ENCODE data around the gene BANP.
"Not testable (repeated sequence)": the region's sequence is repeated elsewhere in the genome, so short reads cannot be mapped to it uniquely, and the experiment has no call there.

The BANP gene

DNA sequence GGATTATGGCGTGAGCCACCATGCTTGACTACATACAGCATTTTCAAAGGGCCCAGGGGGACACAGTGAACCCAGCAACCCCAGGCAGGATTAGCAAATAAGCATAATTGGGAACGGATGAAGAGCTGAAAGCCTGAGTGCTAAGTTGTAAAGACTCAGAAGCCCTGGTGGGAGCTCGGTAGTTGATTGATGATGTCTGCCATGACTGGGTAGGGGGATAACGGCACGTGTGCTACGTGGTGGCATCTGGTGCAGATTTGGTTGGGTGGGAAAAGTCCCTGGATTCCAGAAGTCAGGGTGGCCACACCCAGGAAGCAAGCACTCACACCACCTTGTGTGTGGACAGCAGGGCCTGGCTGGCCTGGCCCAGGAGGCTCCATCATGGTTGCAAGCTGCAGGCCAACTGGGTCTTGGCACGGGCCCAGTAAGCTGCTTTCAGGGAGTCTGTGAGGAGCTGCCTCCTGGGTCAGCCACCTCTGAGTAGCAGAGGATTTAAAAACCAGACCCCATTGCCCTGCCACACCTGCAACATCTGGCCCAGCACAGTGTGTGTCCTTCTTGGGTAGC lies 154.4 kb downstream of the BANP start:
- not testable (repeated sequence) for H3K4me2 ChIP-seq (ENCODE audit: low read length); H3K9me2 ChIP-seq (ENCODE audit: low read depth, low read length); H3K27ac ChIP-seq (ENCODE audit: low read depth, low read length, poor library complexity, severe bottlenecking); H3K27me3 ChIP-seq (ENCODE audit: insufficient read depth, low read length); H3K79me2 ChIP-seq (ENCODE audit: insufficient read depth, low read length); H3K9ac ChIP-seq (ENCODE audit: low read length); H3K36me3 ChIP-seq (ENCODE audit: insufficient read depth, low read length); H3K4me3 ChIP-seq (ENCODE audit: low read depth, low read length, poor library complexity, severe bottlenecking); H2AFZ ChIP-seq (ENCODE audit: low read length); H3K9me3 ChIP-seq (ENCODE audit: low read length); H3F3A ChIP-seq (ENCODE audit: insufficient read depth, low read length); H4K20me1 ChIP-seq (ENCODE audit: insufficient read depth, low read length); H3K4me1 ChIP-seq (ENCODE audit: insufficient read depth, low read length, severe bottlenecking)

DNA sequence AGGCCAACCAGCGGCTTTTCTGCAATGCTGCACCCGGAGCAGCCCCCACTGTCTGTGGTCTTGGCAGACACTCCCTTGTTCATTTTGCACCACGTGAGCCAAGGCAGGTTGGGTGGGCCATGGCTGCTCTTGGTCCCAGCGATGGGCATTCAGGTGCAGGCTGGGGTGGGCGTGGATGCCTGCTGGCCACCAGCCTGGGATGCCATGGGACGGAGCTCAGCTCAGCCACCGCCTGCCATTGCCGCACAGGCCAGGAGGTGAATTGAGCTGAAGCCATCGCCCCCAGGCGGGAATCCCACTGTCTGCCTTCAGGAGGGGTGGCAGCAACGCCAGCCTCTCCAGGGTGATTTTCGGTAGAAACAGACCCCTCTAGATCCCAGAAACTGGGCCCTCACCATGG lies 155.3 kb downstream of the BANP start:
- not testable (repeated sequence) for H3K27ac ChIP-seq (ENCODE audit: low read depth, low read length, poor library complexity, severe bottlenecking); H3K4me1 ChIP-seq (ENCODE audit: insufficient read depth, low read length, severe bottlenecking); H3F3A ChIP-seq (ENCODE audit: insufficient read depth, low read length); H2AFZ ChIP-seq (ENCODE audit: low read length); H3K27me3 ChIP-seq (ENCODE audit: insufficient read depth, low read length); H3K9me3 ChIP-seq (ENCODE audit: low read length); H4K20me1 ChIP-seq (ENCODE audit: insufficient read depth, low read length); H3K4me2 ChIP-seq (ENCODE audit: low read length); H3K79me2 ChIP-seq (ENCODE audit: insufficient read depth, low read length); H3K4me3 ChIP-seq (ENCODE audit: low read depth, low read length, poor library complexity, severe bottlenecking); H3K36me3 ChIP-seq (ENCODE audit: insufficient read depth, low read length); H3K9me2 ChIP-seq (ENCODE audit: low read depth, low read length); H3K9ac ChIP-seq (ENCODE audit: low read length)

DNA sequence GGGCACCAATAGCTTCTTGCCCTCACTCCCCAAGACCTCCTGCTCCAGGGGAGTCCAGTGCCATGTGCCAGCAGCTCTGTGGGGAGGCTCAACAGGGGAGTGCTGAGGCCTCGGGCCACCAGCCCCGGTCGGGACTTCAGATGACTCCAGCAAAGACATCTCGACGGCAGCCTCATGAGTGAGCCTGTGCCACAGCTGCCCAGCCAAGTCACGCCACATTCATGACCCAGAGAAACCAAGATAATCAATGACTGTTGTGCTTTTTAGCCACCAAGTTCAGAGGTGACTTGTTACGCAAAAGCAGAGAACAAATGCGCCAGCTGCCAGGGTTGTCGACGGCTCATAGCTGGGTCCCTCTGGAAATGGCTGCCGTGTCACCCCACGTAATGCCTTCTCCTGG lies 157.5 kb downstream of the BANP start:
- Histone ChIP-seq H3K27me3 (ENCODE audit: insufficient read depth, low read length) (peaks cover 3% of the 10 kb centered on the region; the same call in 1 of the 2 replicates), H3K27ac (ENCODE audit: low read depth, low read length, poor library complexity, severe bottlenecking) (no peak overlapping the region), H3K4me1 (ENCODE audit: insufficient read depth, low read length, severe bottlenecking) (no peaks in the 10 kb centered on the region), H3K79me2 (ENCODE audit: insufficient read depth, low read length) (no peaks in the 10 kb centered on the region), H3K9me3 (ENCODE audit: low read length) (no peaks in the 10 kb centered on the region), H3K9me2 (ENCODE audit: low read depth, low read length) (no peaks in the 10 kb centered on the region), H4K20me1 (ENCODE audit: insufficient read depth, low read length) (no peaks in the 10 kb centered on the region), H3K36me3 (ENCODE audit: insufficient read depth, low read length) (no peaks in the 10 kb centered on the region), H3K4me3 (ENCODE audit: low read depth, low read length, poor library complexity, severe bottlenecking) (no peak overlapping the region), H3F3A (ENCODE audit: insufficient read depth, low read length) (no peaks in the 10 kb centered on the region), H2AFZ (ENCODE audit: low read length) (no peak overlapping the region), H3K9ac (ENCODE audit: low read length) (no peak overlapping the region), H3K4me2 (ENCODE audit: low read length) (no peak overlapping the region)
- no peak for TF ChIP-seq EZH2 (IDR thresholded peaks at IDR 0.05; ENCODE audit: borderline replicate concordance, low read length)
- TF ChIP-seq, protein P1, sequence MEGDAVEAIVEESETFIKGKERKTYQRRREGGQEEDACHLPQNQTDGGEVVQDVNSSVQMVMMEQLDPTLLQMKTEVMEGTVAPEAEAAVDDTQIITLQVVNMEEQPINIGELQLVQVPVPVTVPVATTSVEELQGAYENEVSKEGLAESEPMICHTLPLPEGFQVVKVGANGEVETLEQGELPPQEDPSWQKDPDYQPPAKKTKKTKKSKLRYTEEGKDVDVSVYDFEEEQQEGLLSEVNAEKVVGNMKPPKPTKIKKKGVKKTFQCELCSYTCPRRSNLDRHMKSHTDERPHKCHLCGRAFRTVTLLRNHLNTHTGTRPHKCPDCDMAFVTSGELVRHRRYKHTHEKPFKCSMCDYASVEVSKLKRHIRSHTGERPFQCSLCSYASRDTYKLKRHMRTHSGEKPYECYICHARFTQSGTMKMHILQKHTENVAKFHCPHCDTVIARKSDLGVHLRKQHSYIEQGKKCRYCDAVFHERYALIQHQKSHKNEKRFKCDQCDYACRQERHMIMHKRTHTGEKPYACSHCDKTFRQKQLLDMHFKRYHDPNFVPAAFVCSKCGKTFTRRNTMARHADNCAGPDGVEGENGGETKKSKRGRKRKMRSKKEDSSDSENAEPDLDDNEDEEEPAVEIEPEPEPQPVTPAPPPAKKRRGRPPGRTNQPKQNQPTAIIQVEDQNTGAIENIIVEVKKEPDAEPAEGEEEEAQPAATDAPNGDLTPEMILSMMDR (IDR thresholded peaks at IDR 0.05; ENCODE audit: low read length): no peak

DNA sequence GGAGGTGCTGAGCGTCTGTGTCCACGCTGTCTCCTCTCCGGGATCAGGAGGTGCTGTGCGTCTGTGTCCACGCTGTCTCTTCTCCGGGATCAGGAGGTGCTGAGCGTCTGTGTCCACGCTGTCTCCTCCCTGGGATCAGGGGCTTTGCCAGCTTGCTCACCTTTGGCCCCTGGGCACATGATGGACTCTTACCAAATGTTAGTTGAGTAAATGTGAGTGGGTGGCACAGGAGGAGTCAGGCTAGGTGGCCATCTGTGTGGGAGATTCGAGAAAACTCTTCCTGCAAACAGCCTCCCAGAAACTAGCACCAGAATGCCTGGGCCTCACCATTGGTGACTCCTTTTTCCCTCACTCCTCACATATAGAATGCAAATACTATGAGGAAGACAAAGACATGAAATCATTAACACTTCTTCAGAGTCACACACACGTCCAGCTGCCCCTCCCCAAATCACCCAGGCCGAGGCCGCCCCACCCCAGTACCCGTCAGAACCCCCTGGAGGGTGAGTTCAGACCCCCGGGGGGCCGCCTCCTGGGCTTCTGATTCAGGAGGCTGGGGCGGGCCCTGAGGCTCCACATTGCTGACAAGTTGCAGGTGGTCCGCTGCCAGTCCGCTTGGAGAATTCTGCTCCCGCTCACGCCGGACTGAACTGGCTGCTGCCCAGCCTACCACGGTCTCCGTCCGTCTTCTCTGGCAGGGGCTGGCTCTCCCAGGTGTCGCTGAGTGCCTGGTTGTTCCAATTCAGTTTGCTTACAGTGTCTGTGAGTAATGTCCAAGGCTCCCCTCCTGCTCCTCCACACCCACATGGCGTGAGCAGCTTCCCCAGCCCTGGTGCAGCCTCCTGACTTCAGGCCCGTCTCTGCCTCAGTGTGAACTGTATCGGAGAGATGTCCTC lies 158.7 kb downstream of the BANP start:
- not testable (repeated sequence) for H3K9ac ChIP-seq (ENCODE audit: low read length); H3K4me1 ChIP-seq (ENCODE audit: insufficient read depth, low read length, severe bottlenecking); H3K27ac ChIP-seq (ENCODE audit: low read depth, low read length, poor library complexity, severe bottlenecking); H3K9me2 ChIP-seq (ENCODE audit: low read depth, low read length); H3F3A ChIP-seq (ENCODE audit: insufficient read depth, low read length); H3K9me3 ChIP-seq (ENCODE audit: low read length); H3K27me3 ChIP-seq (ENCODE audit: insufficient read depth, low read length); H3K79me2 ChIP-seq (ENCODE audit: insufficient read depth, low read length); H2AFZ ChIP-seq (ENCODE audit: low read length); H3K4me3 ChIP-seq (ENCODE audit: low read depth, low read length, poor library complexity, severe bottlenecking); H4K20me1 ChIP-seq (ENCODE audit: insufficient read depth, low read length); H3K4me2 ChIP-seq (ENCODE audit: low read length); H3K36me3 ChIP-seq (ENCODE audit: insufficient read depth, low read length)

DNA sequence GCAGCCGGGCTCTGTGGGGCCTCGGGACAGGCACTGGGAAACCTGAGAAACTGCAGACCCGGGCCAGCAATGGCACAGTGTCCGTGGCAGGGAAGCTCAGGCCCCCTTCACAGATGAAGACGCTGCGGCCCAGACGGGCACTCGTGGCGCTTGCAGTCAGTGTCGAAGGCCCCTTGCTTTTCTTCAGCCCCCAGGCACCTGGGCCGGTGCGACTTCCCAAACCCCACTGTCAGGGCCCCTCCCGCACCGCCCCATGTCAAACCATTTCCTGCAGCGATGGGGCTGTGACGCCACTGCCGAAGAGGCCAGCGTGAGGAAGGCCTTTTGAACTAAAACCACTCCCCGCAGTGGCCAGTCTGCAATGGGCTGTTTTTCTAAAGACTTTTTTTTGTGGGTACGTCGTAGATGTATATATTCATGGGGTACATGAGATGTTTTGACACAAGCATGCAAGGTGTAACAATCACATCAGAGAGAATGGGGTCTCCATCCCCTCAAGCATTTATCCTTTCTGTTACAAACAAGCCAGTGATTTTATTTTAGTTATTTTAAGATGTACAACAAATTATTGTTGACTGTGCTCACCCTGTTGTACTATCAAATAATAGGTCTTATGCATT lies 159.8 kb downstream of the BANP start:
- H3K4me3 ChIP-seq (ENCODE audit: low read depth, low read length, poor library complexity, severe bottlenecking); H3K27me3 ChIP-seq (ENCODE audit: insufficient read depth, low read length); H3K79me2 ChIP-seq (ENCODE audit: insufficient read depth, low read length); H3K36me3 ChIP-seq (ENCODE audit: insufficient read depth, low read length); H3F3A ChIP-seq (ENCODE audit: insufficient read depth, low read length); H3K4me1 ChIP-seq (ENCODE audit: insufficient read depth, low read length, severe bottlenecking); H3K4me2 ChIP-seq (ENCODE audit: low read length); H4K20me1 ChIP-seq (ENCODE audit: insufficient read depth, low read length); H3K9ac ChIP-seq (ENCODE audit: low read length); H3K9me2 ChIP-seq (ENCODE audit: low read depth, low read length); H2AFZ ChIP-seq (ENCODE audit: low read length); H3K9me3 ChIP-seq (ENCODE audit: low read length); H3K27ac ChIP-seq (ENCODE audit: low read depth, low read length, poor library complexity, severe bottlenecking): not testable (repeated sequence)

DNA sequence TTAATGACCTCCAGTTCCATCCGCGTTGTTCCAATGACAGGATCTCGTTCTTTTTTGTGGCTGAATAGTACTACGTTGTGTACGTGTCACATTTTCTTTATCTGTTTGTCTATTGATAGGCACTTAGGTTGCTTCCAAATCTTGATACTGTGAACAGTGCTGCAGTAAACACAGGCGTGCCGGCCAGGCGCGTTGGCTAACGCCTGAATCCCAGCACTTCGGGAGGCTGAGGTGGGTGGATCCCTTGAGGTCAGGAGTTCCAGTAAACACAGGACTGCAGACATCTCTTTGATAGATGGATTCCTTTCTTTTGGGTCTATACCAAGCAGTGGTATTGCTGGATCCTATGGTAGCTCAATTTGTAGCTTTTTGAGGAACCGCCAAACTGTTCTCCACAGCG lies 160.7 kb downstream of the BANP start:
- H3K4me3 ChIP-seq (ENCODE audit: low read depth, low read length, poor library complexity, severe bottlenecking); H3K36me3 ChIP-seq (ENCODE audit: insufficient read depth, low read length); H3K27me3 ChIP-seq (ENCODE audit: insufficient read depth, low read length); H3K4me1 ChIP-seq (ENCODE audit: insufficient read depth, low read length, severe bottlenecking); H3F3A ChIP-seq (ENCODE audit: insufficient read depth, low read length); H3K9me2 ChIP-seq (ENCODE audit: low read depth, low read length); H3K9me3 ChIP-seq (ENCODE audit: low read length); H3K79me2 ChIP-seq (ENCODE audit: insufficient read depth, low read length); H4K20me1 ChIP-seq (ENCODE audit: insufficient read depth, low read length); H2AFZ ChIP-seq (ENCODE audit: low read length); H3K9ac ChIP-seq (ENCODE audit: low read length); H3K27ac ChIP-seq (ENCODE audit: low read depth, low read length, poor library complexity, severe bottlenecking); H3K4me2 ChIP-seq (ENCODE audit: low read length): not testable (repeated sequence)

All from OCI-LY1 (cell line).